ENCODE measurements around the gene OLR1. TPM values are rescaled to one million over a fixed set of nuclear protein-coding genes. Genes with fewer than 3 reads are reported as not detected.

Gene OLR1
- total RNA-seq, 2 donors from 2014 or later: not detected

GRCh38 chr12:10155966-10156365, 16.0 kb downstream of the OLR1 start:
- DNase-seq (no peak), ATAC-seq (replicated peaks in 1 of 2) (no peak)
- H3K27ac Mint-ChIP-seq: no peak overlapping the region
- no peak overlapping the region for H3K4me3 Mint-ChIP-seq
- peaks cover 28% of the 10 kb centered on the region for H3K27me3 Mint-ChIP-seq (ENCODE audit: low read depth)
- peaks cover 9% of the 10 kb centered on the region for H3K4me1 Mint-ChIP-seq (ENCODE audit: low read depth)
- no peaks in the 10 kb centered on the region for H3K9me3 Mint-ChIP-seq
- H3K36me3 Mint-ChIP-seq (ENCODE audit: insufficient read depth in 2 of 2): no peaks in the 10 kb centered on the region

GRCh38 chr12:10154145-10154496, 17.8 kb downstream of the OLR1 start:
- H3K36me3 Mint-ChIP-seq (ENCODE audit: insufficient read depth in 2 of 2): no peaks in the 10 kb centered on the region
- no peak overlapping the region for H3K27ac Mint-ChIP-seq
- peaks cover 9% of the 10 kb centered on the region for H3K4me1 Mint-ChIP-seq (ENCODE audit: low read depth)
- DNase-seq: no peak
- no peak for ATAC-seq (replicated peaks in 1 of 2)
- H3K9me3 Mint-ChIP-seq: no peaks in the 10 kb centered on the region
- peaks cover 25% of the 10 kb centered on the region for H3K27me3 Mint-ChIP-seq (ENCODE audit: low read depth)
- H3K4me3 Mint-ChIP-seq: peak overlapping the region; percentile 91 to 96

- Mint-ChIP-seq H3K27ac (peak overlapping the region; percentile 16), H3K4me3 (peak overlapping the region; percentile 91 to 96), H3K27me3 (ENCODE audit: low read depth) (peaks cover 28% of the 10 kb centered on the region), H3K4me1 (ENCODE audit: low read depth) (peaks cover 9% of the 10 kb centered on the region), H3K9me3 (no peaks in the 10 kb centered on the region), H3K36me3 (ENCODE audit: insufficient read depth in 2 of 2) (no peaks in the 10 kb centered on the region)
- ATAC-seq (replicated peaks in 1 of 2) (peak; percentile 86 to 89), DNase-seq (peak; percentile 48 to 64)
These were observed 18.4 kb downstream of the OLR1 start for GRCh38 chr12:10153271-10154144.

GRCh38 chr12:10151621-10152020, 20.3 kb downstream of the OLR1 start:
- peaks cover 27% of the 10 kb centered on the region for H3K27me3 Mint-ChIP-seq (ENCODE audit: low read depth)
- H3K4me1 Mint-ChIP-seq (ENCODE audit: low read depth): peaks cover 18% of the 10 kb centered on the region
- no peak overlapping the region for H3K27ac Mint-ChIP-seq
- no peak for ATAC-seq (replicated peaks in 1 of 2)
- H3K4me3 Mint-ChIP-seq: no peak overlapping the region
- DNase-seq: no peak
- H3K36me3 Mint-ChIP-seq (ENCODE audit: insufficient read depth in 2 of 2): no peaks in the 10 kb centered on the region
- no peaks in the 10 kb centered on the region for H3K9me3 Mint-ChIP-seq

GRCh38 chr12:10147714-10148403, 24.1 kb downstream of the OLR1 start:
- Mint-ChIP-seq H3K9me3 (no peaks in the 10 kb centered on the region), H3K4me1 (ENCODE audit: low read depth) (peaks cover 8% of the 10 kb centered on the region), H3K36me3 (ENCODE audit: insufficient read depth in 2 of 2) (no peaks in the 10 kb centered on the region), H3K27ac (no peak overlapping the region), H3K4me3 (no peak overlapping the region), H3K27me3 (ENCODE audit: low read depth) (peaks cover 10% of the 10 kb centered on the region)
- ATAC-seq (replicated peaks in 1 of 2) (peak; percentile 70 to 75), DNase-seq (no peak)

GRCh38 chr12:10142976-10143589, 28.8 kb downstream of the OLR1 start:
- H3K36me3 Mint-ChIP-seq (ENCODE audit: insufficient read depth in 2 of 2): no peaks in the 10 kb centered on the region
- H3K27ac Mint-ChIP-seq: peak overlapping the region; percentile 38
- no peaks in the 10 kb centered on the region for H3K9me3 Mint-ChIP-seq
- ATAC-seq (replicated peaks in 1 of 2) (no peak), DNase-seq (no peak)
- no peaks in the 10 kb centered on the region for H3K27me3 Mint-ChIP-seq (ENCODE audit: low read depth)
- H3K4me3 Mint-ChIP-seq: no peak overlapping the region
- H3K4me1 Mint-ChIP-seq (ENCODE audit: low read depth): peaks cover 5% of the 10 kb centered on the region

GRCh38 chr12:10140001-10140400, 31.9 kb downstream of the OLR1 start:
- ATAC-seq (replicated peaks in 1 of 2): peak; percentile 49 to 51
- no peaks in the 10 kb centered on the region for H3K27me3 Mint-ChIP-seq (ENCODE audit: low read depth)
- H3K36me3 Mint-ChIP-seq (ENCODE audit: insufficient read depth in 2 of 2): no peaks in the 10 kb centered on the region

GRCh38 chr12:10136637-10137205, 35.2 kb downstream of the OLR1 start:
- no peak overlapping the region for H3K27ac Mint-ChIP-seq
- no peak for ATAC-seq (replicated peaks in 1 of 2)
- no peaks in the 10 kb centered on the region for H3K9me3 Mint-ChIP-seq
- H3K4me3 Mint-ChIP-seq: no peak overlapping the region
- peaks cover 7% of the 10 kb centered on the region for H3K27me3 Mint-ChIP-seq (ENCODE audit: low read depth)
- no peaks in the 10 kb centered on the region for H3K4me1 Mint-ChIP-seq (ENCODE audit: low read depth)
- no peaks in the 10 kb centered on the region for H3K36me3 Mint-ChIP-seq (ENCODE audit: insufficient read depth in 2 of 2)
- no peak for DNase-seq

More at GRCh38 chr12:10140001-10140400, 31.9 kb downstream of the OLR1 start:
- Mint-ChIP-seq H3K27ac (no peak overlapping the region), H3K4me1 (ENCODE audit: low read depth) (no peaks in the 10 kb centered on the region), H3K9me3 (no peaks in the 10 kb centered on the region), H3K4me3 (no peak overlapping the region)
- peak; percentile 41 to 45 for DNase-seq

- Mint-ChIP-seq H3K27ac (no peak overlapping the region), H3K9me3 (no peaks in the 10 kb centered on the region), H3K4me1 (ENCODE audit: low read depth) (peaks cover 5% of the 10 kb centered on the region), H3K36me3 (ENCODE audit: insufficient read depth in 2 of 2) (no peaks in the 10 kb centered on the region), H3K27me3 (ENCODE audit: low read depth) (peaks cover 7% of the 10 kb centered on the region), H3K4me3 (no peak overlapping the region)
- ATAC-seq (replicated peaks in 1 of 2): no peak
- no peak for DNase-seq
These were observed 36.8 kb downstream of the OLR1 start for GRCh38 chr12:10135126-10135525.

GRCh38 chr12:10132850-10133370, 39.0 kb downstream of the OLR1 start:
- Mint-ChIP-seq H3K27me3 (ENCODE audit: low read depth) (peaks cover 13% of the 10 kb centered on the region), H3K9me3 (no peaks in the 10 kb centered on the region), H3K36me3 (ENCODE audit: insufficient read depth in 2 of 2) (no peaks in the 10 kb centered on the region), H3K4me3 (no peak overlapping the region), H3K4me1 (ENCODE audit: low read depth) (peaks cover 14% of the 10 kb centered on the region), H3K27ac (no peak overlapping the region)
- ATAC-seq (replicated peaks in 1 of 2) (no peak), DNase-seq (no peak)

- no peaks in the 10 kb centered on the region for H3K36me3 Mint-ChIP-seq (ENCODE audit: insufficient read depth in 2 of 2)
- peaks cover 14% of the 10 kb centered on the region for H3K4me1 Mint-ChIP-seq (ENCODE audit: low read depth)
- H3K27ac Mint-ChIP-seq: no peak overlapping the region
- no peak overlapping the region for H3K4me3 Mint-ChIP-seq
- ATAC-seq (replicated peaks in 1 of 2): no peak
- H3K9me3 Mint-ChIP-seq: no peaks in the 10 kb centered on the region
- no peak for DNase-seq
- H3K27me3 Mint-ChIP-seq (ENCODE audit: low read depth): peaks cover 24% of the 10 kb centered on the region
These were observed 40.7 kb downstream of the OLR1 start for GRCh38 chr12:10131111-10131690.

- Mint-ChIP-seq H3K9me3 (no peaks in the 10 kb centered on the region), H3K27ac (no peak within 1 kb of the TSS), H3K4me3 (no peak within 1 kb of the TSS), H3K27me3 (ENCODE audit: low read depth) (peaks cover 34% of the 10 kb centered on the region), H3K36me3 (ENCODE audit: insufficient read depth in 2 of 2) (no peaks in the 10 kb centered on the region), H3K4me1 (ENCODE audit: low read depth) (peaks cover 14% of the 10 kb centered on the region)
- ATAC-seq (replicated peaks in 1 of 2): peak; percentile 67 to 91
- no peak for DNase-seq
These were observed 41.9 kb downstream of the OLR1 start, which contains the start of gene CLEC7A for GRCh38 chr12:10130042-10130441. TSS of gene CLEC7A (minus strand) at chr12:10130199. CDS start at chr12:10130082, 117 bp downstream.
